Memory B cell (primary cell): Measurements from ENCODE around the gene PDE9A.
"Not testable (repeated sequence)": the region's sequence is repeated elsewhere in the genome, so short reads cannot be mapped to it uniquely, and the experiment has no call there.

Source experiments
- ATAC-seq: fragments of 150-1000 bp; cut with Tn5 transposase; 2 replicates; pipeline ENCODE4 v1.10.0; 2021; ENCODE audit warnings: low read depth, mild to moderate bottlenecking, moderate library complexity
- DNase-seq, 2 donors: peaks; one replicate each; pipeline ENCODE4 v3.0.0; 2022; ENCODE audit warnings: low spot score in 2 of 2
- H3K27ac Mint-ChIP-seq: one replicate; pipeline ENCODE4 v1.8.0; 2022; ENCODE audit warnings: mild to moderate bottlenecking, moderate library complexity, mixed read lengths
- H3K27me3 Mint-ChIP-seq: one replicate; pipeline ENCODE4 v1.8.0; 2022; ENCODE audit warnings: mixed read lengths
- H3K36me3 Mint-ChIP-seq: one replicate; pipeline ENCODE4 v1.8.0; 2022; ENCODE audit warnings: mild to moderate bottlenecking, mixed read lengths
- H3K4me1 Mint-ChIP-seq: one replicate; pipeline ENCODE4 v1.8.0; 2022; ENCODE audit warnings: mixed read lengths
- H3K4me3 Mint-ChIP-seq: one replicate; pipeline ENCODE4 v1.8.0; 2022; ENCODE audit warnings: mild to moderate bottlenecking, moderate library complexity, mixed read lengths
- H3K9me3 Mint-ChIP-seq: one replicate; pipeline ENCODE4 v1.8.0; 2022; ENCODE audit warnings: mixed read lengths

Gene PDE9A

DNA sequence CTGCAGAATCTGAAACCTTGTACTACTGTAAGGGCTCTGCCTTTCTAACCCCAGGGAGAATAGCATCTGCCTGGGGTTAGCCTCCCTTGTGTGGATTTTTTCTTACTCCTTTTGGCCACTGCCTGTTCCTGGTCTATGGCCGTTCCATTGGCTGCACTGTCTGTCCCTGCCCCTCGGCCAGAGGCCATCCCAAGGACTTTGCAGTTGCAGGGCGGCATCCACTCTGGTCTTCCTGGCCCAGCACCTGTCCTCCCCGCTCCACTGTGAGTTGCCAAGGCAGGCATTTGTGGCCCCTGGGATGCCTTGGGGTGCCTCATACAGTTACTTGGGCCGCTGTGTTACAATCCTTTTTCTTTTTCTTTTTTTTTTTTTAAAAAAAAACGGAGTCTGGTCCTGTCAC, 45.8 kb downstream of the PDE9A start:
- Mint-ChIP-seq H3K4me1 (no peaks in the 10 kb centered on the region), H3K4me3 (no peak overlapping the region), H3K27me3 (peaks cover 19% of the 10 kb centered on the region), H3K36me3 (peaks cover 4% of the 10 kb centered on the region), H3K27ac (no peak overlapping the region), H3K9me3 (peaks cover 4% of the 10 kb centered on the region)
- DNase-seq: no peak
- no peak for ATAC-seq

DNA sequence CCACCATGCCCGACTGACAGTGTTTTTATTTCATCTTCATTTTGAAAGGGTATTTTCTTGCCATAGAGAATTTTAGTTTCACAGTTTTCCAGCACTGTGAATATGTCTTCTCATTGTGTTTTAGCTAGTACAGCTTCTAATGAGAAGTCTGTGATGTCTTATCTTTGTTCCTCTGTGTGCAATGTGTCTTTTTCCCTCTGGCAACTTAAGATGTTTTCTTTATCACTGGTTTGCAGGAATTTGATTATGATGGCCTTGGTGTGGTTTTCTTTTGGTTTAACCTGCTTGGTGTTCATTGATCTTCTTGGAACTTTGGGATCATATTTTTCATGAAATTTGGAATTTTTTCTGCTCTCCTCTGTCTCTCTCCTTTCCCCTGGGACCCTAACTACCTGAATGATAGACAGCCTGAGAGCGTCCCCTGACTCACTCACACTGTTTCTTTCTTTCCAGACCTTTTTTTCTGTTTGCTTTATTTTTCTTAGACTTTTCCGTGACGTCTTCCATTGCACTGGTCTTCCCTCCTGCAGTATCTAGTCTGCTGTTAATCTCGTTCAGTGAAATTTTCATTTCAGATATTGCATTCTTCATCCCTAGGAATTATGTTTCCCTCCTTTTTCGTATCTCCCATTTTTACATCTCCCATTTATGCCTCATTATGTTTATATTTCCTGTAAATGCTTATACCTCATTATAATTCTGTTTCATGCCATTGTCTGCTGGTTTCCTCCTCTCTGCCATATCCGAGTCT, 48.5 kb downstream of the PDE9A start:
- ATAC-seq: no peak
- Mint-ChIP-seq H3K27ac (no peak overlapping the region), H3K27me3 (peaks cover 21% of the 10 kb centered on the region), H3K9me3 (peaks cover 4% of the 10 kb centered on the region), H3K36me3 (peaks cover 4% of the 10 kb centered on the region), H3K4me1 (no peaks in the 10 kb centered on the region), H3K4me3 (no peak overlapping the region)
- DNase-seq: no peak

DNA sequence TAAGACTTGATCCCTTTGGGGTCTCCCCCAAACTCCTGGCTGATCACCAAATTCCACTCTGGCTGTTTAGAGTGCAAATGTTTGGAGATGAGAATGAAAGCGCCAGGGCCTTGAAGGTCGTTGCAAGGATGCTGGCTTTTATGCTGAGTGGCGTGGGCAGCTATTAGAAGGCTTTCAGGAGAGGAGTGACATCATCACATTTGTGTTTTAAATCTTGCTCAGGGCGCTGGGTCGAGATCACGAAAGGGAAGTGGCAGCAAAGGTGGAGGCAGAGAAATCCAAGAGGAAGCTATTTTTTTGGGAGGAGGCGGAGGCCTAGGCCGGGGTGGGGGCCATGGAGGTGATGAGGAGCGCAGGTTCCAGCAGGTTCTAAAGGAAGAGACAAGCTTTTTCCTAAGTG, 49.3 kb downstream of the PDE9A start:
- peaks cover 4% of the 10 kb centered on the region for H3K36me3 Mint-ChIP-seq
- peaks cover 4% of the 10 kb centered on the region for H3K9me3 Mint-ChIP-seq
- no peak overlapping the region for H3K4me3 Mint-ChIP-seq
- H3K27ac Mint-ChIP-seq: no peak overlapping the region
- ATAC-seq (no peak), DNase-seq (no peak)
- peaks cover 19% of the 10 kb centered on the region for H3K27me3 Mint-ChIP-seq
- H3K4me1 Mint-ChIP-seq: no peaks in the 10 kb centered on the region

- H3K9me3 Mint-ChIP-seq: peaks cover 4% of the 10 kb centered on the region
- H3K4me3 Mint-ChIP-seq: no peak overlapping the region
- peaks cover 4% of the 10 kb centered on the region for H3K36me3 Mint-ChIP-seq
- no peak overlapping the region for H3K27ac Mint-ChIP-seq
- no peaks in the 10 kb centered on the region for H3K4me1 Mint-ChIP-seq
- DNase-seq: no peak
- ATAC-seq: no peak
- peaks cover 16% of the 10 kb centered on the region for H3K27me3 Mint-ChIP-seq
Measured at GRCh38 chr21:42703136-42703908, 49.9 kb downstream of the PDE9A start.

- no peaks in the 10 kb centered on the region for H3K4me1 Mint-ChIP-seq
Measured at GRCh38 chr21:42703965-42704364, 50.5 kb downstream of the PDE9A start.

DNA sequence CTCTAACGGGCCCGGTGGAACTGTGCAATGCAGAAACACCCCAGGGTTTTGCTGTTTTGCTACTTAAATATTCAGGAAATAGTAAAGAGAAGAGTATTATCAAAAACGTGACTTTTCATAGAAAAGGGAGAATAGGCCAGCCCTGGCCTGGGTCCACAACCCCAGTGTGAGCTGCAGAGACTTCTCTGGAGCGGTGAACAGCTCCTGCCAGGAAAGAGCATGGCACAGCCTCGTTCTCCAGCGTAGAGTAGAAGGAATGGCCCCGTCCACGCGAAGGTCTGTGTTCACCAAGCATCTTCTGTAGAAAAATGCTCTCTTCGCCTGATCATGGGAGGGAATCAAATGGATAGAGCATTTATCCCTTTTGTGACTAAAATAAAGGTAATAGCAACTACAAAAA, 51.4 kb downstream of the PDE9A start:
- DNase-seq (no peak), ATAC-seq (no peak)
- Mint-ChIP-seq H3K36me3 (peaks cover 4% of the 10 kb centered on the region), H3K9me3 (peaks cover 4% of the 10 kb centered on the region), H3K27me3 (peaks cover 16% of the 10 kb centered on the region), H3K4me3 (no peak overlapping the region), H3K27ac (no peak overlapping the region), H3K4me1 (no peaks in the 10 kb centered on the region)

More at GRCh38 chr21:42703965-42704364, 50.5 kb downstream of the PDE9A start:
- Mint-ChIP-seq H3K27ac (no peak overlapping the region), H3K9me3 (peaks cover 4% of the 10 kb centered on the region), H3K27me3 (peaks cover 16% of the 10 kb centered on the region), H3K36me3 (peaks cover 4% of the 10 kb centered on the region), H3K4me3 (no peak overlapping the region)
- no peak for DNase-seq
- ATAC-seq: no peak

DNA sequence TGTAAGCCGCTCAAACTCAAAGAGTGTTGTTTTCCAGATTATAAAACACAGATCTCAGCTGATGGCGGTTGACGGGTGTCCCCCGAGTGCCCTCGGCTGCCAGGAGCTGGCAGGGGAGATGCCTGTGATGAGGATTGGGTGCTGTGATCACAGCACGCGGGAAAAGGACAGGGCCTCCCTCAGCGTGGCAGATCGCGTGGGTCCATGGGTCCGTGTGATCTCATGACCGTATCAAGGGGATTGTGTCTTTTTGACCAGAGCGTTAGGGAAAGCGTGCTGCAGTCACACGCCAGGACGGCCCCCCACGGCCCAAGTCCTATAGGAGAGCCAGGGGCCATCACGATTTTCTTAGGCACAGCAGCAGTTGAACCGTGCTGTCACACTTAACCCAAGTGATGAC, 51.9 kb downstream of the PDE9A start:
- Mint-ChIP-seq H3K9me3 (peaks cover 4% of the 10 kb centered on the region), H3K27me3 (peaks cover 16% of the 10 kb centered on the region), H3K4me1 (no peaks in the 10 kb centered on the region), H3K27ac (no peak overlapping the region), H3K4me3 (no peak overlapping the region), H3K36me3 (peaks cover 4% of the 10 kb centered on the region)
- DNase-seq (no peak), ATAC-seq (no peak)

DNA sequence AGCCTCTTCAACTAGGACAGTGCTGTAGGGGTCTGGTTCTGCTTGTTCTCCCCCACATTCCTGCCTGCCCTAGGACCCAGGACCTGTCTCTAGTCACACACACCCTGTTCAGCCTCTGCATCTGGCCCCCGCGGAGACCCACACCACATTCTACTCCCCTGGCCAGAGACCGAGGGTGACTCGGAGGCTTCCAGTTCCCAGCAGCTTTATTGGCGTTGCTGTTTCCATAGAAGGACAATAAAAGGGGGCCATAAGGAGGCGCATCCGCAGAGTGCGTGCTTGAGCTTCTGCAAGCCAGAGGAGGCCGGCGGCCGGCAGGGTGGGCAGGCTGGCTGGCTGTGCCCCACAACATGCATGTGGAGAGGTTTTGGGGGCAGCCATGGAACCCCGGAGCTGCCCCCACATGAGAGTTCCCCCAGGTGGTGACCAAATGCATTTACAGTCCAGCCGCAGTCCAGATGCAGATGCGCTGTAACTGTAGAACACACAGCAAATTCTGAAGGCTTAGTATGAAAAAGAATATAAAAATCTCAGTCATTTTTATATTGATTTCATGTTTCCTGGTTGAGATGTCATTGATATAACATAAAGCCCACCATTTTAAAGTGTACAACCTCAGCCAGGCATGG, 52.4 kb downstream of the PDE9A start:
- peaks cover 16% of the 10 kb centered on the region for H3K27me3 Mint-ChIP-seq
- no peak for DNase-seq
- ATAC-seq: no peak
- no peaks in the 10 kb centered on the region for H3K4me1 Mint-ChIP-seq
- H3K27ac Mint-ChIP-seq: no peak overlapping the region
- peaks cover 4% of the 10 kb centered on the region for H3K36me3 Mint-ChIP-seq
- H3K9me3 Mint-ChIP-seq: peaks cover 4% of the 10 kb centered on the region
- H3K4me3 Mint-ChIP-seq: no peak overlapping the region

- H3K36me3 Mint-ChIP-seq: peaks cover 4% of the 10 kb centered on the region
- DNase-seq (no peak), ATAC-seq (no peak)
- H3K27ac Mint-ChIP-seq: no peak overlapping the region
- peaks cover 16% of the 10 kb centered on the region for H3K27me3 Mint-ChIP-seq
- H3K4me3 Mint-ChIP-seq: no peak overlapping the region
- no peaks in the 10 kb centered on the region for H3K4me1 Mint-ChIP-seq
- H3K9me3 Mint-ChIP-seq: peaks cover 4% of the 10 kb centered on the region
Measured at GRCh38 chr21:42706765-42707164, 53.3 kb downstream of the PDE9A start.

DNA sequence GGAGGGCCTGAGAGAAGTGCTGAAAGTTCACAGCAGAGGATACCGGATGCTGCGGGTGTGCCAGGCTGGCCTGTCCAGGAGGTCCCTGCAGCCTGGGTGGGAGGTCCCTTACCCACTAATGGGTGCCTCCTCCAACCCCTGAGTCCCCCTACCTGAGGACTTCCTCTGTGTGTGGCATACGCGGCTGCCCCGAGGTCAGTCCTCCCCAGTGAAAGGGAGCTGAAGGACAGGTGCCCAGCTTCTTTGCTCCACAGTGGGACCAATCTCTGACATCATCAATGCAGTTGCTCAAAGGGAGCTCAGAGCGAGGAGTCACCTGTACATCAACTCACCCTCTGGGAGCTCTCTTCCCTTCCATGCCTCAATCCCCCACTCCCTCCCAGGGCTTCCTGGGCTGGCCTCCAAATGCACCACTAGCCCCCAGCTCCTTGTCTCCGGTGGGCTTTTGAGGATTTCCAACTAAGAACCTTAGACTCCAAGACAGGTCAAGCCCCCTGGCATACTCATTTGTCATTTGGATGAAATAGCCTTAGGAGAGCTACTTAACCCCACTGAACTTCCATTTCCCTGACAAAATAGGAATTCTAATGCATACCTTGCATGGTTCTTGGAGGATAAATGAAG, 53.9 kb downstream of the PDE9A start:
- H3K4me1 Mint-ChIP-seq: no peaks in the 10 kb centered on the region
- peaks cover 11% of the 10 kb centered on the region for H3K27me3 Mint-ChIP-seq
- no peaks in the 10 kb centered on the region for H3K36me3 Mint-ChIP-seq
- no peak overlapping the region for H3K4me3 Mint-ChIP-seq
- DNase-seq (no peak), ATAC-seq (no peak)
- no peak overlapping the region for H3K27ac Mint-ChIP-seq
- no peaks in the 10 kb centered on the region for H3K9me3 Mint-ChIP-seq

DNA sequence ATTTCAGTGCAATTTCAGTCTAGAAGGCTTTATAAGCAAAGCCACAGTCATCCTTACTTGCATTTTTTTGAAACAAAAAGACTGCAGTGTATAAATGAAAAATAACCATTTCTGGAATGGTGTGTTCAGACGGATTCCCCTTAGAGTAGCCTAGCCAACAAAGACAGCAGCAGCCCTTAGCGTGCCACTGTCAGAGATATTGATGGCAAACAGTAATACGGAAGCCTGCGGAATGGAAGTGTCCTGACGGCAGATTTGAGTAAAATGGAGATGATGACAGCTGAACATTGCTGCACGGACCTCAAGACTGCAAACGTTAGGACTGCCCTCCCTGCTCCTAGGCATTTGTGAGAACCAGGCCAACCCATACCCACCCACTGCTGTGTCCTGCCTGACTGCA, 54.7 kb downstream of the PDE9A start:
- H3K4me1 Mint-ChIP-seq: no peaks in the 10 kb centered on the region
- DNase-seq: no peak
- no peak overlapping the region for H3K27ac Mint-ChIP-seq
- ATAC-seq: no peak
- no peaks in the 10 kb centered on the region for H3K36me3 Mint-ChIP-seq
- no peak overlapping the region for H3K4me3 Mint-ChIP-seq
- H3K9me3 Mint-ChIP-seq: no peaks in the 10 kb centered on the region
- H3K27me3 Mint-ChIP-seq: peaks cover 8% of the 10 kb centered on the region

GRCh38 chr21:42708916-42709315, 55.5 kb downstream of the PDE9A start:
- H3K27ac Mint-ChIP-seq, H3K4me3 Mint-ChIP-seq, ATAC-seq, DNase-seq, H3K4me1 Mint-ChIP-seq, H3K36me3 Mint-ChIP-seq, H3K27me3 Mint-ChIP-seq, H3K9me3 Mint-ChIP-seq: not testable (repeated sequence)

DNA sequence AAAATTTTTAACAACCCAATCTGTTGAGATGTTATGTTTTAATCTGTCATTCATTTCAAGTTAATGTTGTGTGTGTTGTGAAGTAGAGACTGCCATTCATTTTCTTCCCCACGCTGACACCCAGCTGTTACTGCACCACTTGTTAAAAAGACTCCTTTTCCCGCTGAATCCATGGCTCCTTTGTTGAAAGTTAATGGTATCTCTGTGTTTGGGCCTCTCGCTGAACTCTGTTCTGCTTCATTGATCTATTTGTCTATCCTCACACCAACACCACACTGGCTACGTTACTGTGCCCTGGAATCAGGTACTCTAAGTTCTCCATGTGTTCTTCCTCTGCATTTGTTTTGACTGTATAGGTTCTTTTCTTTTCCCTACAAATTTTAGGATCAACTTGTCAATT, 58.2 kb downstream of the PDE9A start:
- Mint-ChIP-seq H3K4me1 (no peaks in the 10 kb centered on the region), H3K36me3 (no peaks in the 10 kb centered on the region), H3K27ac (no peak overlapping the region), H3K4me3 (no peak overlapping the region), H3K9me3 (no peaks in the 10 kb centered on the region), H3K27me3 (peaks cover 3% of the 10 kb centered on the region)
- no peak for ATAC-seq
- no peak for DNase-seq

DNA sequence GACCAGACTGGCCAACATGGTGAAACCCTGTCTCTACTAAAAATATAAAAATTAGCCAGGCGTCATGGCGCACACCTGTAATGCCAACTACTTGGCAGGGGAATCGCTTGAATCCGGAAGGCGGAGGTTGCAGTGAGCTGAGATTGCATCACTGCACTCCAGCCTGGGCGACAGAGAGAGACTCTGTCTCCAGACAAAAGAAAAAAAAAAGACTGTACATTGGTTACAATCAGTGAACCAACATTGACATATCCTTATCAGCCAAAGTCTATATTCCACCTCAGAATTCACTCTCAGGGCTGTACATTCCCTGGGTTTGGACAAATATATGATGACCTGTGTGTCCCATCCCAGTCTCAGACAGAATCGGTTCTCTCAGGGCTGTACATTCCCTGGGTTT, 62.0 kb downstream of the PDE9A start:
- not testable (repeated sequence) for H3K36me3 Mint-ChIP-seq, H3K4me1 Mint-ChIP-seq, DNase-seq, H3K4me3 Mint-ChIP-seq, ATAC-seq, H3K9me3 Mint-ChIP-seq, H3K27ac Mint-ChIP-seq
- H3K27me3 Mint-ChIP-seq: peaks cover 11% of the 10 kb centered on the region
